Lower leg skin (tissue), 4 donors: ENCODE data around the gene REV3L. TPM values are rescaled to one million over a fixed set of nuclear protein-coding genes. Genes with fewer than 3 reads are reported as not detected.

ENCODE experiments used
- DNase-seq, 2 donors: peaks; one replicate each; pipeline ENCODE4 v3.0.0-alpha.2; 2019; ENCODE audit warnings: low spot score in 2 of 2
- H3K4me3 ChIP-seq: fragments of 200-600 bp; sonication (generic); 2 replicates; pipeline ENCODE4 v1.5.1; 2017; ENCODE audit warnings: mild to moderate bottlenecking, low read depth; ENCODE audit not compliant: poor library complexity, severe bottlenecking
- CTCF ChIP-seq, 3 donors: fragments of 450-650 bp; IDR thresholded peaks; one replicate each; pipeline ENCODE4 v1.5.1; 2016; ENCODE audit warnings: antibody characterized with exemption in 3 of 3, mild to moderate bottlenecking in 3 of 3, moderate library complexity in 2 of 3
- POLR2A ChIP-seq, 2 donors: fragments of 450-650 bp; IDR thresholded peaks; one replicate each; pipeline ENCODE4 v1.6.1; 2016 to 2017; ENCODE audit warnings: antibody characterized with exemption in 2 of 2, mild to moderate bottlenecking in 1 of 2, moderate library complexity in 1 of 2
- WGBS, 2 donors: methylation state at CpG; one replicate each; pipeline ENCODE4 v1.1.5; 2018; 5-methylcytosine and 5-hydroxymethylcytosine counted together
- intact Hi-C: fragments of 100-400 bp; cut with DNase I; formaldehyde crosslinking; loops from one replicate; pipeline ENCODE4 v1.15.0; 2023; ENCODE audit warnings: low total_unique reads
- total RNA-seq, 4 donors: library from RNA; depleted of rRNA; stranded (reverse); fragments of >200 nt; gene quantifications; one replicate each; pipeline ENCODE4 v1.1.0, GENCODE V29; 2016

The REV3L gene, protein sequence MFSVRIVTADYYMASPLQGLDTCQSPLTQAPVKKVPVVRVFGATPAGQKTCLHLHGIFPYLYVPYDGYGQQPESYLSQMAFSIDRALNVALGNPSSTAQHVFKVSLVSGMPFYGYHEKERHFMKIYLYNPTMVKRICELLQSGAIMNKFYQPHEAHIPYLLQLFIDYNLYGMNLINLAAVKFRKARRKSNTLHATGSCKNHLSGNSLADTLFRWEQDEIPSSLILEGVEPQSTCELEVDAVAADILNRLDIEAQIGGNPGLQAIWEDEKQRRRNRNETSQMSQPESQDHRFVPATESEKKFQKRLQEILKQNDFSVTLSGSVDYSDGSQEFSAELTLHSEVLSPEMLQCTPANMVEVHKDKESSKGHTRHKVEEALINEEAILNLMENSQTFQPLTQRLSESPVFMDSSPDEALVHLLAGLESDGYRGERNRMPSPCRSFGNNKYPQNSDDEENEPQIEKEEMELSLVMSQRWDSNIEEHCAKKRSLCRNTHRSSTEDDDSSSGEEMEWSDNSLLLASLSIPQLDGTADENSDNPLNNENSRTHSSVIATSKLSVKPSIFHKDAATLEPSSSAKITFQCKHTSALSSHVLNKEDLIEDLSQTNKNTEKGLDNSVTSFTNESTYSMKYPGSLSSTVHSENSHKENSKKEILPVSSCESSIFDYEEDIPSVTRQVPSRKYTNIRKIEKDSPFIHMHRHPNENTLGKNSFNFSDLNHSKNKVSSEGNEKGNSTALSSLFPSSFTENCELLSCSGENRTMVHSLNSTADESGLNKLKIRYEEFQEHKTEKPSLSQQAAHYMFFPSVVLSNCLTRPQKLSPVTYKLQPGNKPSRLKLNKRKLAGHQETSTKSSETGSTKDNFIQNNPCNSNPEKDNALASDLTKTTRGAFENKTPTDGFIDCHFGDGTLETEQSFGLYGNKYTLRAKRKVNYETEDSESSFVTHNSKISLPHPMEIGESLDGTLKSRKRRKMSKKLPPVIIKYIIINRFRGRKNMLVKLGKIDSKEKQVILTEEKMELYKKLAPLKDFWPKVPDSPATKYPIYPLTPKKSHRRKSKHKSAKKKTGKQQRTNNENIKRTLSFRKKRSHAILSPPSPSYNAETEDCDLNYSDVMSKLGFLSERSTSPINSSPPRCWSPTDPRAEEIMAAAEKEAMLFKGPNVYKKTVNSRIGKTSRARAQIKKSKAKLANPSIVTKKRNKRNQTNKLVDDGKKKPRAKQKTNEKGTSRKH (N-terminal part only)
- total RNA-seq, result 10 to 100 TPM; 25.9 to 45.9 (median 28.6) TPM

- peak within 1 kb of the TSS; percentile 99 for H3K4me3 ChIP-seq
- intact Hi-C loops, result loop anchor here (10.0 kb wide), 1 partner anchor 122 kb away; the partner anchor contains the start of gene TRAF3IP2
- 0 to 3% methylated on average over 19 to 30 of the region's 84 CpGs for WGBS, 2 donors
- peak; percentile 89 to 98 for DNase-seq
- TF ChIP-seq CTCF (IDR thresholded peaks at IDR 0.05), result no peak
These were observed at the start of gene REV3L for GRCh38 chr6:111482959-111483735. Gene REV3L (minus strand): TSS chr6:111483218. CDS start chr6:111482888, 330 bp downstream.

DNA sequence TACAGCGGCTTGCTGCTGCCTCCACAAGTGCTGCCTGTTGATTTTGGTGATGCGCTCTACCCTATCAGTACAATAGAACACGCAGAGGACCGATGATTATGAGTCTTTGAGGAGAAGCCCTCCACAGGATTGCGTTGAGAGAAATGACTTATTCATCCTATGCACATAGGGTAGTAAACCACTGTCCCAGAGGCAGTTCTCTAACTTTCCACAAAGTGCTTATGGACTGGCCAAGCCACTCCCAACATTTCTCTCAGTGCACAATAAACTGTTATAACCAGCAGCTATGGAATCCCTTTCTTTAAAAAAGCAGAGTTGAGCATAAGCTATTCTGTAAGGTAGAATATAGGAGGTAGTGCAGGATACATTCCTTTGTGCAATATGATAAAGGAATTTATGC lies 48.2 kb upstream of the REV3L start:
- no peak for TF ChIP-seq CTCF (IDR thresholded peaks at IDR 0.05)
- TF ChIP-seq POLR2A (IDR thresholded peaks at IDR 0.05), result no peak
- intact Hi-C loops, result no loop called here
- H3K4me3 ChIP-seq, result no peak overlapping the region
- 94 to 98% methylated on average over 5 of the region's 5 CpGs for WGBS, 2 donors
- DNase-seq, result no peak

- 95 to 98% methylated on average over 8 of the region's 8 CpGs for WGBS, 2 donors
- no peak for TF ChIP-seq POLR2A (IDR thresholded peaks at IDR 0.05)
- no peak for TF ChIP-seq CTCF (IDR thresholded peaks at IDR 0.05)
- intact Hi-C loops, result no loop called here
- H3K4me3 ChIP-seq, result no peak overlapping the region
- no peak for DNase-seq
These were observed 47.6 kb upstream of the REV3L start for GRCh38 chr6:111530667-111531066.

DNA sequence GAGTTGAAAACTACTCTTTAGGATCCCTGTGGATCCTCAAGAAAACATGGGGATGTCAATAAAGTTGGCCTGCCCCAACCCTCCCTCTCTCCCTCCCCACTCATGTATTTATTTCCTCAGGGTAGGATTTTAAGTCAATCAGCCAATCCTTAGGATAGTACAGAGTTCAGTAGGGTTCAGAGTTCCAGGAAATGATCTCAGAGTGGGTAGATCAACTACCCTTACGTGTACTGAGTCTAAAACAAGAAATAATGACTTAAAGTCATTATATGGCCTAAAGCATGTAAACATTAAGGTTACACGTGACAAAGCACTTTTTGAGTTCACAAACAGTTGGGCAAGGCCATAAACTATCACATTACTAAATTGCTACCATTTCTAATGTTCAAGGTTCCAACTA lies 47.2 kb upstream of the REV3L start:
- no peak for DNase-seq
- H3K4me3 ChIP-seq, result no peak overlapping the region
- no peak for TF ChIP-seq CTCF (IDR thresholded peaks at IDR 0.05)
- no peak for TF ChIP-seq POLR2A (IDR thresholded peaks at IDR 0.05)
- intact Hi-C loops, result no loop called here
- 61 to 81% methylated on average over 2 of the region's 2 CpGs for WGBS, 2 donors

GRCh38 chr6:111527367-111527766 lies 44.3 kb upstream of the REV3L start:
- intact Hi-C loops, result no loop called here
- TF ChIP-seq CTCF (IDR thresholded peaks at IDR 0.05) (no peak), POLR2A (IDR thresholded peaks at IDR 0.05) (no peak)
- no peak for DNase-seq
- H3K4me3 ChIP-seq, result no peak overlapping the region
